ENCODE measurements around the gene NR3C2.

NR3C2 gene

GRCh38 chr4:148078061-148078460 lies 364.2 kb downstream of the NR3C2 start:
- DNase-seq (ENCODE audit: low read depth in 4 of 4, low spot score in 1 of 4): no peak

- DNase-seq (ENCODE audit: low read depth in 4 of 4, low spot score in 1 of 4): no peak
Observed at GRCh38 chr4:148077581-148077980, 364.6 kb downstream of the NR3C2 start.

DNA sequence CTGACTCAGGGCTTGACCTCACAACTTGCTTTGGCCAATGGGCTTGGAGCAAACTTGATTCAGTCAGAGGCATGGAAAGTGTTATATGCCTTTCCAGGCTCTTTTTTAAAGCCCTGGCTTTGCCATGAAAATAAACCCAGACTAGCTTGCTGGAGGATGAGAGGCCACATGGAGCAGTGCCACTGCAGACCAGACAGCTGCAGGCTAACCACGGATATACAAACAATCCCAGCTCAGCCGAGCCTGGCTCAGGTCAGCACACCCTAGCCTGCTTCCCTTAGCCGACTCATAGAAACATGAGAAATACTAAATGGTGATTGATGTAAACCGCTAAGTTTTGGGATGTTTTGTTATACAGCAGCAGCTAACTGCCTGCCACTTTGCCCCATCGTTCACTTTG lies 365.2 kb downstream of the NR3C2 start:
- DNase-seq (ENCODE audit: low read depth in 4 of 4, low spot score in 1 of 4): no peak

DNA sequence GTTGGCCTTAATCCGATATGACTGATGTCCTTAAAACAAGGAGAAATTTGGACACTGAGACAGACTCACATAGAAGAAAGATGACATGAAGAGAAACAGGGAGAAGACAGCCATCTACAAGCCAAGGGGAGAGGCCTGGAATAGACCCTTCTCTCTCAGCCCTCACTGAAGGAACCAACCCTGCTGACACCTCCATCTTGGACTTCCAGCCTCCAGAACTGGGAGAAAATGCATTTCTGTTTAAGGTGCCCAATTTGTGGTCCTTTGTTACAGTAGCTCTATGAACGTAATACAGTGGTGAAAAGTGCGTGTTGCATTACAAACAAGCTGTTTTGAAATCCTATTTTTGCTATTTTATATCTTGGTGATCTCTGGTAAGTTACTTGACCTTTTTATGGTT lies 366.8 kb downstream of the NR3C2 start:
- DNase-seq (ENCODE audit: low read depth in 4 of 4, low spot score in 1 of 4): no peak

- DNase-seq (ENCODE audit: low read depth in 4 of 4, low spot score in 1 of 4): no peak
Observed at GRCh38 chr4:148074462-148074861, 367.8 kb downstream of the NR3C2 start.

DNA sequence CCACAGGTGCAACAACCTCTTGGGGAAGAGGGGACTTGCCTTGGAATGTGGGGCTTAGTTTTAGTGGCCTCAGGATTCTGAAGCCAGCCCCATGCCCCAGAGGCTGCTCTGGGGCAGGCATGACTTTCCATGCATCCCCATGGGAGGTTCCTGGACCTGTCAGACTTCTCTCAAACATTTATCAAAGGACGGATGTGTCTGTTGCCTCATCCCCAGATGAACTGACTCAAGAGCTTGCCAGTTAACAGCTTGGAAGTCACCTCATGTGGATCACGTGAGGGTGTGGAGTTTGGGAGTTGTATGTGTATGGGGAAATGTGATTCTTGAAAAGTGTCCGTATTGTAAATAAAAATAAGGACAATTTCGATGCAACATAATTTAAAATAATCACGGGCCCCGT lies 368.9 kb downstream of the NR3C2 start:
- DNase-seq (ENCODE audit: low read depth in 4 of 4, low spot score in 1 of 4): no peak

DNA sequence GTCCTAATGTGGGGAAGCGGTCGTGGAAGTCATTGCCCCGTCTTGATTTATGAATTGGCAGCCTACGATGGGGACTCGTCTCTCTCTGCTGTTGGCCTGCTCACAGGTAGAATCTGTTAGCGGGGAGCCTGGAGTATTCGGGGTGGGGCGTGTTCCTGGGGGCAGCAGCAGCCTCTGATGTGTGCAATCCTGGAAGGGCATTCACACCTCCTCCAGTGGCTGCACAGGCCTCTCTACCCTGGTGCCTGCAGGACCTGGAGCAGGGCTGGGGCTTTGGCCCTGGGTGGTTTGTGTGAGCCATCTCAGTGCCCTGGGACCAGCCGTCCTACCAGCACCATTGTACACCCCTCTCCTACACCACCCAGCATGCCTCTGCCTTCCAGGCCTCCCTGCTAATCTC lies 369.4 kb downstream of the NR3C2 start:
- DNase-seq (ENCODE audit: low read depth in 4 of 4, low spot score in 1 of 4): no peak

DNA sequence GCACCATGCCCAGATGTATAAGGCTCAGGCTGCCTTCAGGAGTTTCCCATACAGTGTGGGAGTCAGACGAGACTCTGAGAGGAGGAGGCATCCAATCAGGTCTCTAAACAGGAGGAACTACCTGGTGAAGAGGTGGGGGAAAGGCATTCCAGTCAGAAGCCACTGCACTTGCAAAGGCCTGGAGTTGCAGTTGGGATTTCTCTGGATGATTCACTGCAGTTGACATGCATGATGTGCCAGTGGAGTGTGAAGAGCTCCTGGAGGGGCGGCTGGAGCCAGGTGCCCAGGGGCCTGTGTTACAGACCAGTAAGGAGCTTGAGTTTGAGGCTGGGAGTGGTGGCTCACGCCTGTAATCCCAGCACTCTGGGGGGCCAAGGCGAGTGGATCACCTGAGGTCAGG lies 371.2 kb downstream of the NR3C2 start:
- DNase-seq (ENCODE audit: low read depth in 4 of 4, low spot score in 1 of 4): no peak

- no peak for DNase-seq (ENCODE audit: low read depth in 4 of 4, low spot score in 1 of 4)
Observed at GRCh38 chr4:148069895-148070178, 372.4 kb downstream of the NR3C2 start.

- no peak for DNase-seq (ENCODE audit: low read depth in 4 of 4, low spot score in 1 of 4)
Observed at GRCh38 chr4:148069086-148069894, 372.9 kb downstream of the NR3C2 start.

GRCh38 chr4:148068065-148068911 lies 373.9 kb downstream of the NR3C2 start:
- no peak for DNase-seq (ENCODE audit: low read depth in 4 of 4, low spot score in 1 of 4)

GRCh38 chr4:148067301-148067916 lies 374.8 kb downstream of the NR3C2 start:
- DNase-seq (ENCODE audit: low read depth in 4 of 4, low spot score in 1 of 4): no peak

DNA sequence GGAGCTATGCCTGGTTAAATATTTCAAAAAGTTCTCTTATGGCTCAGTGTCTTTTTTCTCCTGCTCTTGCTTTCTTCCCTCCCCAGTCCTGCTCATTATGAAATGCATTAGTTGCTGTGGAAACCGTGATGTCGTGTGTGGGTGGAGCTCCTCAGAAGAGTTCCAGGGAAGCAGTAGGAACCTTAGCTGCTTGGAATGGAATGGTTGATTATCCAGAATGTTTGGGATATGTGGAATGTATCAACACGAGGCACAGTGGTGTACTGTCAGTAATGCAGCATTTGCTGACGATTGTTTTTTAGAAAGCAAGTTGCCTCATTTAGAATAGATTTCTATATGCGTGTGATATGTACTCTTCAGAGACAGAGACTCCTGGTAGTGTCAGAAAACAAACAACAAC lies 377.1 kb downstream of the NR3C2 start:
- DNase-seq (ENCODE audit: low read depth in 4 of 4, low spot score in 1 of 4): no peak

- no peak for DNase-seq (ENCODE audit: low read depth in 4 of 4, low spot score in 1 of 4)
Observed at GRCh38 chr4:148064451-148064850, 377.8 kb downstream of the NR3C2 start.

- no peak for DNase-seq (ENCODE audit: low read depth in 4 of 4, low spot score in 1 of 4)
Observed at GRCh38 chr4:148062301-148062950, 379.8 kb downstream of the NR3C2 start.

GRCh38 chr4:148061795-148062194 lies 380.4 kb downstream of the NR3C2 start:
- no peak for DNase-seq (ENCODE audit: low read depth in 4 of 4, low spot score in 1 of 4)

DNA sequence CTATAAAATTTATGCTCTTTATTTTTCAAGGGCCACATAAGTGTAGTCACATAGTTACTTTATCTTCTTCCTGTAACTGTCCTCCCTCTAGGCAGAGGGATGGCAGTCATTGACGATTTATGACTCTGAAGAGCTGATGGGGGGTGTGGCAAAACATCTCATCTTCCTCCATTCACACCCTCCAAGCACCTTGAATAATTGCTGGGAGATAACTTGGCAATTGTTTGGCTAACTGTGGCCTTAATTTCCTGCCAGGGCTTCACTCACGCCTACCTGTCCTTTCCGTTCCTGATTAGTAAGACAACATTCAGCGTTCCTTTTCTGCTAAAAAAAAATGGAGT lies 381.1 kb downstream of the NR3C2 start:
- DNase-seq (ENCODE audit: low read depth in 4 of 4, low spot score in 1 of 4): no peak

DNA sequence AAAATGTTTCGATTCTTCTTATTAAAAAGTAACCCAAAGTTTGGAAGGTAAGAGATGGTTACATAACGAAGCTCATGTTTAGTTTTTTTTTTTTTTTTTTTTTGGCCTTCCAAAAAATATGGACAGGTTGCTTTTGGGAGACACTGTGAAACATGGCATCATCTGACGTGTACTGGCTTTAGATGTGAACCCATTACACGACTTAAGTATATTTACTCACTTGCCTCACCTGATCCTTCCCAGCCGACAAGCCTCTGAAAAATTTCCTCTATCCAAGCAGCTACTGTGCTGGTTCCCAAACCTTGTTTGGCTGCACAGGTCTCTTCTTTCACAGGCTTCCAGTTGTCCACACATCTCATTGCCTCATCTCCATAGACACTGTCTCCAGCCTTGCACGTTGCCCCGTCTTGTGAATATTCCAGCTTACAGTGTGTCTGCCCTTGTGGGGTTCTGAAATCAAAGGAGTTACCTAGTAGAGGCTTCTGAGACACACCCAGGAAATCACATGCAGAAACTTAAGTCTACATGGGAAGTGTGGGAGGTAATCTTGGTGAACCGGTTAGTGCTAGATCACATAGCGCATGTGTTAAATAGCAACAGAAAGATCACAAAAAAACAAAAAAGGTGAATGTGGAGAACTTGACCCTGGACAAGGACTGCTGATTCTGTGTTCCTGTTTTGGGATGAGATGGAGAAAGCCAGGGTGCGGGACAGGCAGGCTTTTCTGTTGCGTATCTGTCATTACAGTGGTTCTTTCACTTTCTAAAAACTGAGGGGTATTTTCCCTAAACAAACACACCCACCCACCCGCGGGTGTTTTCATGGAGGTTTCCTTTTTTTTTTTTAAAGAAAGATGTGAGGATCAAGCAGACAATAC lies 381.7 kb downstream of the NR3C2 start:
- no peak for DNase-seq (ENCODE audit: low read depth in 4 of 4, low spot score in 1 of 4)

GRCh38 chr4:148059617-148060180 lies 382.5 kb downstream of the NR3C2 start:
- no peak for DNase-seq (ENCODE audit: low read depth in 4 of 4, low spot score in 1 of 4)

Measured in stimulated activated CD4-positive, alpha-beta T cell treated with anti-CD3 and anti-CD28 coated beads, Interleukin-1b, Interleukin-23, amount 100 ng/mL, for 24 hours (primary cell).